ENCODE data around the gene PRKAA1.

The PRKAA1 gene

DNA sequence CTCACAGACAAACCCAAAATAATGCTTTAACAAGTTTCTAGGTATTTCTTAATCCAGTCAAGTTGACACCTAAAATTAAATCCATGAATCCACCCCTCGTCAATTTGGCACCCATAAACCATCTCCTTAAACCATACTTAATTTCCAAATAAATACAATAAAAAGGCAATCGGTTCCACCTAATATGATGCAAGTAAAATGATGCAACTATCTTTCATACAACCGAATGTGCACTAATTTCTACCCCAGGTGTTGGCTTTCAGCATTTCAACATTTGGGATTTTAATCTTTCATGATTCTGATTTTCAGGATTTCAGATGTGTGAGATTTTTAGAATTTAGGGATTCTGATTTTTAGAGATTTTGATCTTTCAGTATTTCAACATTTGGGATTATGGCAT lies 17.3 kb downstream of the PRKAA1 start:
- Histone ChIP-seq H3K4me1 (ENCODE audit: control insufficient read depth, insufficient read depth, low read length) (no peaks in the 10 kb centered on the region), H3K36me3 (ENCODE audit: control insufficient read depth, insufficient read depth, low read length) (no peaks in the 10 kb centered on the region), H3K4me3 (ENCODE audit: insufficient read depth, low read depth, low read length) (no peak overlapping the region), H3K27ac (ENCODE audit: insufficient read depth, low read depth, low read length, poor library complexity, severe bottlenecking) (no peak overlapping the region), H3K27me3 (ENCODE audit: control insufficient read depth, insufficient read depth, low read length, poor library complexity, severe bottlenecking) (no peaks in the 10 kb centered on the region), H3K9me3 (ENCODE audit: control insufficient read depth, low read length) (no peaks in the 10 kb centered on the region)
- 92 to 100% methylated on average over 3 of the region's 3 CpGs for WGBS, 2 experiments

DNA sequence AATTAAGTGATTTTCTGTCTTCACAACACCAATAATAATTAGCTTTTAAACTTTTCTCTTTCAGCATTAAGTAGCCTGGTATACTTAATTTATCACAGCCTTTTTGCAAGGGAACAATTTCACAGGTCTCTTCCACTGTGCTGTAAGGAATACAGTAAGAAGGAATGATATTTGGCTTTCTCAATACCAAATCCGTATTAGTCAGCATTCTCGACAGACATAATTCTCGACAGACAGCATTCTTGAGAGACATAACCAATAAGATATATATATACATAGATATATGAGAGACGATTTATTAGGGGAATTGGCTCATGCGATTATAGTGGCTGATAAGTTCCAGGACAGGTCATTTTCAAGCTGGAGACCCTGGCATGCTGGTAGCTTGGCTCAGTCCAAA lies 18.0 kb downstream of the PRKAA1 start:
- no peaks in the 10 kb centered on the region for H3K27me3 ChIP-seq (ENCODE audit: control insufficient read depth, insufficient read depth, low read length, poor library complexity, severe bottlenecking)
- no peak overlapping the region for H3K4me3 ChIP-seq (ENCODE audit: insufficient read depth, low read depth, low read length)
- WGBS, 2 experiments, result 90 to 98% methylated on average over 2 to 4 of the region's 5 CpGs
- H3K36me3 ChIP-seq (ENCODE audit: control insufficient read depth, insufficient read depth, low read length), result no peaks in the 10 kb centered on the region
- no peaks in the 10 kb centered on the region for H3K9me3 ChIP-seq (ENCODE audit: control insufficient read depth, low read length)
- no peak overlapping the region for H3K27ac ChIP-seq (ENCODE audit: insufficient read depth, low read depth, low read length, poor library complexity, severe bottlenecking)
- no peaks in the 10 kb centered on the region for H3K4me1 ChIP-seq (ENCODE audit: control insufficient read depth, insufficient read depth, low read length)

DNA sequence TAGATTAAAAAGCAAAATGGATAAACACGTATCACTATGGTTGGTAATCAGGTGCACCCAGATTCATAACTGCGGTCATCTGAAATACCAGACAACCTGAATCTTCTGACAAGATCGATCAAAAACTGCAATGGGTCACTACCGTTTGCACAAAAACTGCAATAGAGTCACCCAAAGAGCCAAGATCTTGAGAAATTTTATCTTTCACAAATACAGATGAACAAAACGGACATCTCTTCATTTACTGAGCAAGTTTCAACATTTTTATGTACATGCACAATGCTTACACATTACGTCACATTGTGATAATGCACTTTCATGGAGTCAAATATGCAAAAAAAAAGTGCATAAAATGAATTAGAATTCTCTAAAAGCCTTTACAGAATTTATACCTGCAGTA lies 18.6 kb downstream of the PRKAA1 start:
- Histone ChIP-seq H3K9me3 (ENCODE audit: control insufficient read depth, low read length) (no peaks in the 10 kb centered on the region), H3K27me3 (ENCODE audit: control insufficient read depth, insufficient read depth, low read length, poor library complexity, severe bottlenecking) (no peaks in the 10 kb centered on the region), H3K36me3 (ENCODE audit: control insufficient read depth, insufficient read depth, low read length) (no peaks in the 10 kb centered on the region), H3K4me1 (ENCODE audit: control insufficient read depth, insufficient read depth, low read length) (no peaks in the 10 kb centered on the region), H3K4me3 (ENCODE audit: insufficient read depth, low read depth, low read length) (no peak overlapping the region), H3K27ac (ENCODE audit: insufficient read depth, low read depth, low read length, poor library complexity, severe bottlenecking) (no peak overlapping the region)
- WGBS, 2 experiments, result 96 to 97% methylated on average over 6 of the region's 6 CpGs

- no peaks in the 10 kb centered on the region for H3K36me3 ChIP-seq (ENCODE audit: control insufficient read depth, insufficient read depth, low read length)
- H3K27me3 ChIP-seq (ENCODE audit: control insufficient read depth, insufficient read depth, low read length, poor library complexity, severe bottlenecking), result no peaks in the 10 kb centered on the region
- H3K4me3 ChIP-seq (ENCODE audit: insufficient read depth, low read depth, low read length), result no peak overlapping the region
- no peak overlapping the region for H3K27ac ChIP-seq (ENCODE audit: insufficient read depth, low read depth, low read length, poor library complexity, severe bottlenecking)
- H3K4me1 ChIP-seq (ENCODE audit: control insufficient read depth, insufficient read depth, low read length), result no peaks in the 10 kb centered on the region
- no CpG with 5 or more reads among the region's 1 CpG for WGBS, 2 experiments
- no peaks in the 10 kb centered on the region for H3K9me3 ChIP-seq (ENCODE audit: control insufficient read depth, low read length)
Measured at GRCh38 chr5:40778133-40778532, 20.0 kb downstream of the PRKAA1 start.

- WGBS, 2 experiments, result 95 to 100% methylated on average over 1 of the region's 1 CpG
- Histone ChIP-seq H3K9me3 (ENCODE audit: control insufficient read depth, low read length) (no peaks in the 10 kb centered on the region), H3K27me3 (ENCODE audit: control insufficient read depth, insufficient read depth, low read length, poor library complexity, severe bottlenecking) (no peaks in the 10 kb centered on the region), H3K4me1 (ENCODE audit: control insufficient read depth, insufficient read depth, low read length) (no peaks in the 10 kb centered on the region), H3K4me3 (ENCODE audit: insufficient read depth, low read depth, low read length) (no peak overlapping the region), H3K36me3 (ENCODE audit: control insufficient read depth, insufficient read depth, low read length) (no peaks in the 10 kb centered on the region), H3K27ac (ENCODE audit: insufficient read depth, low read depth, low read length, poor library complexity, severe bottlenecking) (no peak overlapping the region)
Measured at GRCh38 chr5:40776658-40776977, 21.6 kb downstream of the PRKAA1 start.

GRCh38 chr5:40775846-40776657 lies 22.1 kb downstream of the PRKAA1 start:
- Histone ChIP-seq H3K27me3 (ENCODE audit: control insufficient read depth, insufficient read depth, low read length, poor library complexity, severe bottlenecking) (no peaks in the 10 kb centered on the region), H3K9me3 (ENCODE audit: control insufficient read depth, low read length) (no peaks in the 10 kb centered on the region), H3K4me1 (ENCODE audit: control insufficient read depth, insufficient read depth, low read length) (no peaks in the 10 kb centered on the region), H3K27ac (ENCODE audit: insufficient read depth, low read depth, low read length, poor library complexity, severe bottlenecking) (no peak overlapping the region), H3K36me3 (ENCODE audit: control insufficient read depth, insufficient read depth, low read length) (no peaks in the 10 kb centered on the region), H3K4me3 (ENCODE audit: insufficient read depth, low read depth, low read length) (no peak overlapping the region)
- WGBS, 2 experiments, result 94 to 97% methylated on average over 6 of the region's 6 CpGs

- no peaks in the 10 kb centered on the region for H3K27me3 ChIP-seq (ENCODE audit: control insufficient read depth, insufficient read depth, low read length, poor library complexity, severe bottlenecking)
- 91 to 95% methylated on average over 4 of the region's 4 CpGs for WGBS, 2 experiments
- H3K36me3 ChIP-seq (ENCODE audit: control insufficient read depth, insufficient read depth, low read length), result no peaks in the 10 kb centered on the region
- H3K4me3 ChIP-seq (ENCODE audit: insufficient read depth, low read depth, low read length), result no peak overlapping the region
- no peaks in the 10 kb centered on the region for H3K4me1 ChIP-seq (ENCODE audit: control insufficient read depth, insufficient read depth, low read length)
- no peak overlapping the region for H3K27ac ChIP-seq (ENCODE audit: insufficient read depth, low read depth, low read length, poor library complexity, severe bottlenecking)
- no peaks in the 10 kb centered on the region for H3K9me3 ChIP-seq (ENCODE audit: control insufficient read depth, low read length)
Measured at GRCh38 chr5:40775085-40775845, 22.9 kb downstream of the PRKAA1 start.

- Histone ChIP-seq H3K4me1 (ENCODE audit: control insufficient read depth, insufficient read depth, low read length) (no peaks in the 10 kb centered on the region), H3K27ac (ENCODE audit: insufficient read depth, low read depth, low read length, poor library complexity, severe bottlenecking) (no peak overlapping the region), H3K9me3 (ENCODE audit: control insufficient read depth, low read length) (no peaks in the 10 kb centered on the region), H3K27me3 (ENCODE audit: control insufficient read depth, insufficient read depth, low read length, poor library complexity, severe bottlenecking) (no peaks in the 10 kb centered on the region), H3K36me3 (ENCODE audit: control insufficient read depth, insufficient read depth, low read length) (no peaks in the 10 kb centered on the region), H3K4me3 (ENCODE audit: insufficient read depth, low read depth, low read length) (no peak overlapping the region)
- no CpG with 5 or more reads among the region's 1 CpG for WGBS, 2 experiments
Measured at GRCh38 chr5:40774623-40775022, 23.6 kb downstream of the PRKAA1 start.

DNA sequence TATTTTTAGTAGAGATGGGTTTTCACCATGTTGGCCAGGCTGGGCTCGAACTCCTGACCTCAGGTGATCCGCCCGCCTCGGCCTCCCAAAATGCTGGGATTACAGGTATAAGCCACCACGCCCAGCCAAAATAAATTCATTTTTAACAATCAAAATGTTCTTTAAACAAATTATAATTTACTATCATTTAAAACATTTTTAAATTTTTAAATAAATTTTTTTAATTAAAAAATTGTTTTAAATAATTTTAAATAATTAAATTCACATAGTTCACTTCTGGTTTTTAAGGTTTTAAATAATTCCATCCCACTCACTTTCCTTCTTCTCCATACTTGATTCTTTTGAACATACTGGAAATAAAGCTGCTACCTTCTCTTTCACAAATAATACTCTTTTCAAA lies 27.4 kb downstream of the PRKAA1 start:
- no peaks in the 10 kb centered on the region for H3K27me3 ChIP-seq (ENCODE audit: control insufficient read depth, insufficient read depth, low read length, poor library complexity, severe bottlenecking)
- no peak overlapping the region for H3K27ac ChIP-seq (ENCODE audit: insufficient read depth, low read depth, low read length, poor library complexity, severe bottlenecking)
- WGBS, 2 experiments, result 93 to 100% methylated on average over 5 of the region's 5 CpGs
- H3K36me3 ChIP-seq (ENCODE audit: control insufficient read depth, insufficient read depth, low read length), result no peaks in the 10 kb centered on the region
- H3K9me3 ChIP-seq (ENCODE audit: control insufficient read depth, low read length), result no peaks in the 10 kb centered on the region
- no peak overlapping the region for H3K4me3 ChIP-seq (ENCODE audit: insufficient read depth, low read depth, low read length)
- H3K4me1 ChIP-seq (ENCODE audit: control insufficient read depth, insufficient read depth, low read length), result no peaks in the 10 kb centered on the region

- no peak overlapping the region for H3K27ac ChIP-seq (ENCODE audit: insufficient read depth, low read depth, low read length, poor library complexity, severe bottlenecking)
- H3K36me3 ChIP-seq (ENCODE audit: control insufficient read depth, insufficient read depth, low read length), result peaks cover 15% of the 10 kb centered on the region
- H3K27me3 ChIP-seq (ENCODE audit: control insufficient read depth, insufficient read depth, low read length, poor library complexity, severe bottlenecking), result no peaks in the 10 kb centered on the region
- no peak overlapping the region for H3K4me3 ChIP-seq (ENCODE audit: insufficient read depth, low read depth, low read length)
- H3K4me1 ChIP-seq (ENCODE audit: control insufficient read depth, insufficient read depth, low read length), result no peaks in the 10 kb centered on the region
- WGBS, 2 experiments, result 92 to 100% methylated on average over 2 of the region's 2 CpGs
- no peaks in the 10 kb centered on the region for H3K9me3 ChIP-seq (ENCODE audit: control insufficient read depth, low read length)
Measured at GRCh38 chr5:40762705-40763104, 35.5 kb downstream of the PRKAA1 start.
